ENCODE data around the gene TRAPPC5. TPM values are rescaled to one million over a fixed set of nuclear protein-coding genes. Genes with fewer than 3 reads are reported as not detected.

Gene TRAPPC5
- total RNA-seq, 4 donors from 2014 or later: 46.8 to 111 (median 93.1) TPM

DNA sequence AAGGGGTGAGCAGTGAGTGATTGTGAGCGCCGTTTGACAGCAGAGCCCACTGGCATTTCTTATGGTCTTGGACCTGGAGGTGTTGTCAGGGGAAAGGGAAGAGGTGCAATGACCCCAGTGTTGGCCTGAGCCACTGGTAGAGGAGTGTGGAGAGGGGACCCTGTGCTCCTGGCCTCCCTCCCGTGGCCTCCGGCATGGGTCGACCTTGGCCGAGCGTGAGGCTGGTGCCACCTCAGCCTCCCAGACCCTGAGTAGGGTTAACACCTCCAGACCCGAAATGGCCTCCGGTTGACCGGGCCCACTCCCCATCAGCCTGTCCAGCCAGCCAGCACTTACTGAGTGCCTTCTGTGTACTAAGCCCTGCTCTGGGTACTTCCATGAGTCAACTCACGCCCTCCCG is 6.5 kb downstream of the TRAPPC5 start:
- DNase-seq: no peak
- Histone ChIP-seq H3K36me3 (peaks cover 0 to 10% of the 10 kb centered on the region in 2 donors), H3K27me3 (no peaks in the 10 kb centered on the region), H3K9me3 (no peaks in the 10 kb centered on the region), H3K27ac (no peak overlapping the region), H3K4me1 (peaks cover 0 to 1% of the 10 kb centered on the region in 2 donors), H3K4me3 (replicated peaks in 1 of 3) (no peak overlapping the region)
- 86% methylated on average over 12 of the region's 12 CpGs for WGBS, 2 donors
- intact Hi-C loops (cut with DNase I): loop anchor here (10.0 kb wide), 1 partner anchor 108 kb away; no protein-coding TSS in a partner anchor
- TF ChIP-seq, protein P1, sequence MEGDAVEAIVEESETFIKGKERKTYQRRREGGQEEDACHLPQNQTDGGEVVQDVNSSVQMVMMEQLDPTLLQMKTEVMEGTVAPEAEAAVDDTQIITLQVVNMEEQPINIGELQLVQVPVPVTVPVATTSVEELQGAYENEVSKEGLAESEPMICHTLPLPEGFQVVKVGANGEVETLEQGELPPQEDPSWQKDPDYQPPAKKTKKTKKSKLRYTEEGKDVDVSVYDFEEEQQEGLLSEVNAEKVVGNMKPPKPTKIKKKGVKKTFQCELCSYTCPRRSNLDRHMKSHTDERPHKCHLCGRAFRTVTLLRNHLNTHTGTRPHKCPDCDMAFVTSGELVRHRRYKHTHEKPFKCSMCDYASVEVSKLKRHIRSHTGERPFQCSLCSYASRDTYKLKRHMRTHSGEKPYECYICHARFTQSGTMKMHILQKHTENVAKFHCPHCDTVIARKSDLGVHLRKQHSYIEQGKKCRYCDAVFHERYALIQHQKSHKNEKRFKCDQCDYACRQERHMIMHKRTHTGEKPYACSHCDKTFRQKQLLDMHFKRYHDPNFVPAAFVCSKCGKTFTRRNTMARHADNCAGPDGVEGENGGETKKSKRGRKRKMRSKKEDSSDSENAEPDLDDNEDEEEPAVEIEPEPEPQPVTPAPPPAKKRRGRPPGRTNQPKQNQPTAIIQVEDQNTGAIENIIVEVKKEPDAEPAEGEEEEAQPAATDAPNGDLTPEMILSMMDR (IDR thresholded peaks at IDR 0.05): no peak
- no peak for TF ChIP-seq POLR2A (IDR thresholded peaks at IDR 0.05)

DNA sequence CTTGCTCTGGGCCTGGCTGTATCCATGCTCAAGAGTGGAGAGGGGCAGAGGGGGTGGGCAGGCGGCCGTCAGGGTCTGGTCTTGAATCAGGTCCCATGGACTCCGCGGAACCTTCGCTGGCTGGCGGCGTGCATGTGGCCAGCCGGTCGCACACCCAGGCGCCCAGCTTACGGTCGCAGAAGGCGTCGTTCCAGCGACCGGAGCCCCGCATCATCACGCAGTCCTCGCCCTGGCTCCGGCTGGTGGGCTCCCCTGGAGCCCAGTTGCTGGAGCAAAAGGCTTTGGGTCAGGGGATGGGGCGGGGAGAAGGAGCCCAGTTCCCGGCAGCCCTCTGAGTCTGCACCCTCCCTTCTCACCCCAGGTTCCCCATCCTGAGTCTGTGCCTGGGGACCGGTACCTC is 8.5 kb downstream of the TRAPPC5 start:
- intact Hi-C loops (cut with DNase I): loop anchor here (10.0 kb wide), 1 partner anchor 106 kb away; no protein-coding TSS in a partner anchor
- no peak for TF ChIP-seq POLR2A (IDR thresholded peaks at IDR 0.05)
- TF ChIP-seq, protein P1 (IDR thresholded peaks at IDR 0.05): no peak
- Histone ChIP-seq H3K27me3 (no peaks in the 10 kb centered on the region), H3K9me3 (no peaks in the 10 kb centered on the region), H3K36me3 (no peaks in the 10 kb centered on the region), H3K4me1 (no peaks in the 10 kb centered on the region), H3K27ac (no peak overlapping the region), H3K4me3 (replicated peaks in 1 of 3) (no peak overlapping the region)
- no peak for DNase-seq
- 18 to 51% methylated on average over 11 to 20 of the region's 23 CpGs for WGBS, 2 donors

GRCh38 chr19:7690779-7691258 is 10.2 kb downstream of the TRAPPC5 start:
- Histone ChIP-seq H3K4me3 (replicated peaks in 1 of 3) (no peak overlapping the region), H3K27ac (no peak overlapping the region), H3K9me3 (no peaks in the 10 kb centered on the region), H3K36me3 (no peaks in the 10 kb centered on the region), H3K4me1 (no peaks in the 10 kb centered on the region), H3K27me3 (no peaks in the 10 kb centered on the region)
- no peak for DNase-seq
- intact Hi-C loops (cut with DNase I): no loop called here
- WGBS, 2 donors: 73 to 94% methylated on average over 8 of the region's 8 CpGs
- TF ChIP-seq, protein P1 (IDR thresholded peaks at IDR 0.05): no peak
- no peak for TF ChIP-seq POLR2A (IDR thresholded peaks at IDR 0.05)

- Histone ChIP-seq H3K9me3 (no peaks in the 10 kb centered on the region), H3K27ac (no peak overlapping the region), H3K4me1 (no peaks in the 10 kb centered on the region), H3K27me3 (no peaks in the 10 kb centered on the region), H3K36me3 (no peaks in the 10 kb centered on the region), H3K4me3 (replicated peaks in 1 of 3) (no peak overlapping the region)
- intact Hi-C loops (cut with DNase I): no loop called here
- TF ChIP-seq, protein P1 (IDR thresholded peaks at IDR 0.05): no peak
- TF ChIP-seq POLR2A (IDR thresholded peaks at IDR 0.05): no peak
- no peak for DNase-seq
Observed at GRCh38 chr19:7691497-7691896, 10.9 kb downstream of the TRAPPC5 start.

DNA sequence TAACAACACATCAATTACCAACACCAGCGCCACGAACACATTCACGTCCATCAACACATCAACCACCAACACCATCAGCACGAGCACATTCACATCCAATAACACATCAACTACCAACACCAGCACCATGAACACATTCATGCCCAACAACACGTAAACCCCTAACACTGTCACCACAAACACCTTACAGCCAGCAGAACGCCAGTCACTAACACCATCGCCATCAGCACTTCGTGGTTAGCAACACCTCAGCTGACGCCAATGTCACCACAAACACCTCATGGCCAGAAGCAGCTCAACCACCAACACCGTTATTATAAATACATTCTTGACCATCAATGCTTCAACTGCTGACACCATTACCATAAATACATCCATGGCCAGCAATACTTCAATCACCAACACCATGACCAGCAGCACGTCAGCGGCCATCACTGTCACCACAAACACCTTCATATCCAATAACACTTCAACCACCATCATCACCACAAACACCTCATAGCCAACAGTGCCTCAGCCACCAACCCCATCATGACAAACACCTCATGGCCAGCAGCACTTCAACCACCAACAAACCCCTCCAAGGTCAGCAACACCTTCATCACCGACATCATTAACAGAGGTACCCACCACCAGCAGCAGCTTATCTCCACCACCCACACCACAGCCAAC is 11.9 kb downstream of the TRAPPC5 start:
- WGBS, 2 donors: 70 to 92% methylated on average over 13 of the region's 13 CpGs
- Histone ChIP-seq H3K36me3 (no peaks in the 10 kb centered on the region), H3K4me3 (replicated peaks in 1 of 3) (no peak overlapping the region), H3K27ac (no peak overlapping the region), H3K9me3 (no peaks in the 10 kb centered on the region), H3K4me1 (no peaks in the 10 kb centered on the region), H3K27me3 (no peaks in the 10 kb centered on the region)
- DNase-seq: no peak
- TF ChIP-seq POLR2A (IDR thresholded peaks at IDR 0.05): no peak
- TF ChIP-seq, protein P1 (IDR thresholded peaks at IDR 0.05): no peak
- intact Hi-C loops (cut with DNase I): no loop called here

Measured in thyroid gland (tissue), 4 donors.